WTC11 (cell line): ENCODE results near the gene FGF12.

Source experiments
- CBFB ChIP-seq: sonication (generic); formaldehyde crosslinking; IDR thresholded peaks from 2 replicates; pipeline ENCODE4 v1.8.1; 2022; ENCODE audit warnings: mild to moderate bottlenecking, low read depth, missing genetic modification reagents
- CTCF ChIP-seq: fragments of 200-600 bp; IDR thresholded peaks from 2 replicates; pipeline ENCODE4 v1.8.0; 2022; ENCODE audit warnings: antibody characterized with exemption
- ELF4 ChIP-seq: sonication (generic); formaldehyde crosslinking; IDR thresholded peaks from 2 replicates; pipeline ENCODE4 v1.8.1; 2022; ENCODE audit warnings: low read depth, mild to moderate bottlenecking, moderate library complexity, missing genetic modification reagents
- MLX ChIP-seq: sonication (generic); formaldehyde crosslinking; IDR thresholded peaks from 2 replicates; pipeline ENCODE4 v1.8.1; 2023; ENCODE audit warnings: mild to moderate bottlenecking, missing genetic modification reagents, moderate library complexity
- MYBL2 ChIP-seq: sonication (generic); formaldehyde crosslinking; IDR thresholded peaks from 2 replicates; pipeline ENCODE4 v1.8.1; 2023; ENCODE audit warnings: mild to moderate bottlenecking, moderate library complexity, missing genetic modification reagents
- SP1 ChIP-seq: sonication (generic); formaldehyde crosslinking; conservative IDR thresholded peaks from 2 replicates; pipeline ENCODE4 v1.8.1; 2022; ENCODE audit warnings: missing genetic modification reagents
- TCF7 ChIP-seq: sonication (generic); formaldehyde crosslinking; IDR thresholded peaks from 2 replicates; pipeline ENCODE4 v1.8.0; 2022; ENCODE audit warnings: mild to moderate bottlenecking, low read depth, missing genetic modification reagents, moderate library complexity
- TF ChIP-seq, protein P1 (sequence below): sonication (generic); formaldehyde crosslinking; IDR thresholded peaks from 2 replicates; pipeline ENCODE4 v1.8.1; 2023; ENCODE audit warnings: mild to moderate bottlenecking, missing genetic modification reagents
- TF ChIP-seq, protein P2 (sequence below): sonication (generic); formaldehyde crosslinking; IDR thresholded peaks from 2 replicates; pipeline ENCODE4 v1.8.0; 2022; ENCODE audit warnings: mild to moderate bottlenecking, missing genetic modification reagents
- TF ChIP-seq, protein P3 (sequence below): sonication (generic); formaldehyde crosslinking; IDR thresholded peaks from 2 replicates; pipeline ENCODE4 v1.8.1; 2022; ENCODE audit warnings: low read depth, missing genetic modification reagents, borderline replicate concordance
- TF ChIP-seq, protein P4 (sequence below): sonication (generic); formaldehyde crosslinking; IDR thresholded peaks from 2 replicates; pipeline ENCODE4 v1.8.0; 2022; ENCODE audit warnings: mild to moderate bottlenecking, missing genetic modification reagents
- TF ChIP-seq, protein P5 (sequence below): sonication (generic); formaldehyde crosslinking; IDR thresholded peaks from 2 replicates; pipeline ENCODE4 v1.8.0; 2022; ENCODE audit warnings: mild to moderate bottlenecking, missing genetic modification reagents

DNA sequence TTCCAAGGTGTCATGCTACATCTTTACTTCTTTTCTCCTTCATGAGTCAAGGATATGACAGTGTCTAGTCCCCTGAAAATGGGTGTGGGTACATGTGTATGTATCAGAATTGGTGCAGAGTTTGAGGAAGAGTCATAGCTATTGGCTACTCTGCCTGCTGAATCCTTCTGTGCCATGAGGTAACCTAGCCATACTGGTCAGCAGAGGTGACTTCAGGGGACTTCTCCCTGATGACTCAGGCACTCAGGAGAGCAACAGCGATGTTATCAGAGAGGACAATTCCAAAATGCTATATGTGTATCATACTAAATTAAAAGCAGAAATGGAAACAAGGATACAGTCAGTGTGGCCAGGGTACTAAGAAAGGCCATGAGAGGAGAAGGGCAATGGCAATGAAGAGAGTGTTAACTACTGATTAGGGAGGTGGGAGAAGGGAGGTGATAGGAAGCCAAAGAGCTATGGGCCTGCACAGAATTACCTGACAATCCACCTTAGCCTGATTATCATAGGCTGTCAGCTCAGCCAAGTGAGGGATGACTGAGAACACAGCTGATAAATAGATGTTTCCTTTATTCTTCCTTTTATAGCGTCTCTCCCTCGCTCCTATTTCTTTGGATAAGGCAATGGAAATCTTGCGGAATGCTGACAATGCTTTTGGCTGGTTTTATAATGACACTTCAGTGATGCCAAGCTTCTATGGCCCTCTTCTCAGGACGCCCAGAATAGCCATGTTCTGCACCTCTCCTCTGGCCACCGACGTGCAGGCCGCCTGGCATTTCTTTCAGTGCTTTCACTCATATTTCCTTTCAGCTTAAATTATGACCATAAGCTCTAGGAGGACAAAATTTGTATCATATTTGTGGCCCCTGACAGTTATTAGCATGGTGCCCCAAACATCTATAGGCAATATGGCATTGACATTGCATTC, 90.6 kb downstream of the FGF12 start:
- no peak for TF ChIP-seq MYBL2 (CRISPR knock-in tag)
- TF ChIP-seq, protein P1, sequence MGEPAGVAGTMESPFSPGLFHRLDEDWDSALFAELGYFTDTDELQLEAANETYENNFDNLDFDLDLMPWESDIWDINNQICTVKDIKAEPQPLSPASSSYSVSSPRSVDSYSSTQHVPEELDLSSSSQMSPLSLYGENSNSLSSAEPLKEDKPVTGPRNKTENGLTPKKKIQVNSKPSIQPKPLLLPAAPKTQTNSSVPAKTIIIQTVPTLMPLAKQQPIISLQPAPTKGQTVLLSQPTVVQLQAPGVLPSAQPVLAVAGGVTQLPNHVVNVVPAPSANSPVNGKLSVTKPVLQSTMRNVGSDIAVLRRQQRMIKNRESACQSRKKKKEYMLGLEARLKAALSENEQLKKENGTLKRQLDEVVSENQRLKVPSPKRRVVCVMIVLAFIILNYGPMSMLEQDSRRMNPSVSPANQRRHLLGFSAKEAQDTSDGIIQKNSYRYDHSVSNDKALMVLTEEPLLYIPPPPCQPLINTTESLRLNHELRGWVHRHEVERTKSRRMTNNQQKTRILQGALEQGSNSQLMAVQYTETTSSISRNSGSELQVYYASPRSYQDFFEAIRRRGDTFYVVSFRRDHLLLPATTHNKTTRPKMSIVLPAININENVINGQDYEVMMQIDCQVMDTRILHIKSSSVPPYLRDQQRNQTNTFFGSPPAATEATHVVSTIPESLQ: no peak
- no peak for TF ChIP-seq ELF4 (CRISPR knock-in tag)
- TF ChIP-seq SP1 (CRISPR knock-in tag): no peak
- TF ChIP-seq CBFB (CRISPR knock-in tag): no peak
- TF ChIP-seq MLX (CRISPR knock-in tag): no peak
- TF ChIP-seq CTCF: no peak
- TF ChIP-seq, protein P2, sequence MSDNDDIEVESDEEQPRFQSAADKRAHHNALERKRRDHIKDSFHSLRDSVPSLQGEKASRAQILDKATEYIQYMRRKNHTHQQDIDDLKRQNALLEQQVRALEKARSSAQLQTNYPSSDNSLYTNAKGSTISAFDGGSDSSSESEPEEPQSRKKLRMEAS (CRISPR knock-in tag): no peak
- TF ChIP-seq, protein P3, sequence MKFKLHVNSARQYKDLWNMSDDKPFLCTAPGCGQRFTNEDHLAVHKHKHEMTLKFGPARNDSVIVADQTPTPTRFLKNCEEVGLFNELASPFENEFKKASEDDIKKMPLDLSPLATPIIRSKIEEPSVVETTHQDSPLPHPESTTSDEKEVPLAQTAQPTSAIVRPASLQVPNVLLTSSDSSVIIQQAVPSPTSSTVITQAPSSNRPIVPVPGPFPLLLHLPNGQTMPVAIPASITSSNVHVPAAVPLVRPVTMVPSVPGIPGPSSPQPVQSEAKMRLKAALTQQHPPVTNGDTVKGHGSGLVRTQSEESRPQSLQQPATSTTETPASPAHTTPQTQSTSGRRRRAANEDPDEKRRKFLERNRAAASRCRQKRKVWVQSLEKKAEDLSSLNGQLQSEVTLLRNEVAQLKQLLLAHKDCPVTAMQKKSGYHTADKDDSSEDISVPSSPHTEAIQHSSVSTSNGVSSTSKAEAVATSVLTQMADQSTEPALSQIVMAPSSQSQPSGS (CRISPR knock-in tag): no peak
- TF ChIP-seq, protein P4, sequence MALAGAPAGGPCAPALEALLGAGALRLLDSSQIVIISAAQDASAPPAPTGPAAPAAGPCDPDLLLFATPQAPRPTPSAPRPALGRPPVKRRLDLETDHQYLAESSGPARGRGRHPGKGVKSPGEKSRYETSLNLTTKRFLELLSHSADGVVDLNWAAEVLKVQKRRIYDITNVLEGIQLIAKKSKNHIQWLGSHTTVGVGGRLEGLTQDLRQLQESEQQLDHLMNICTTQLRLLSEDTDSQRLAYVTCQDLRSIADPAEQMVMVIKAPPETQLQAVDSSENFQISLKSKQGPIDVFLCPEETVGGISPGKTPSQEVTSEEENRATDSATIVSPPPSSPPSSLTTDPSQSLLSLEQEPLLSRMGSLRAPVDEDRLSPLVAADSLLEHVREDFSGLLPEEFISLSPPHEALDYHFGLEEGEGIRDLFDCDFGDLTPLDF: no peak
- TF ChIP-seq TCF7: no peak
- TF ChIP-seq, protein P5, sequence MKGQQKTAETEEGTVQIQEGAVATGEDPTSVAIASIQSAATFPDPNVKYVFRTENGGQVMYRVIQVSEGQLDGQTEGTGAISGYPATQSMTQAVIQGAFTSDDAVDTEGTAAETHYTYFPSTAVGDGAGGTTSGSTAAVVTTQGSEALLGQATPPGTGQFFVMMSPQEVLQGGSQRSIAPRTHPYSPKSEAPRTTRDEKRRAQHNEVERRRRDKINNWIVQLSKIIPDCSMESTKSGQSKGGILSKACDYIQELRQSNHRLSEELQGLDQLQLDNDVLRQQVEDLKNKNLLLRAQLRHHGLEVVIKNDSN (CRISPR knock-in tag): no peak
